Osteoblast (primary cell): ENCODE measurements around the gene CHMP4B. TPM values are rescaled to one million over a fixed set of nuclear protein-coding genes. Genes with fewer than 3 reads are reported as not detected.

Experiments
- DNase-seq: peaks from one replicate; pipeline ENCODE4 v3.0.0; 2011; ENCODE audit warnings: low spot score, mixed read lengths; ENCODE audit not compliant: insufficient read length; ENCODE audit errors: missing footprints
- H2AFZ ChIP-seq: 2 replicates; pipeline ENCODE4 v1.6.0; 2011; ENCODE audit warnings: mild to moderate bottlenecking, low read length
- H3K27ac ChIP-seq: 2 replicates; pipeline ENCODE4 v1.5.1; 2011; ENCODE audit warnings: mild to moderate bottlenecking, low read depth, low read length, moderate library complexity
- H3K27me3 ChIP-seq: 2 replicates; pipeline ENCODE4 v1.6.0; 2012; ENCODE audit warnings: mild to moderate bottlenecking, control low read depth, inconsistent platforms, low read length, moderate library complexity; ENCODE audit not compliant: insufficient read depth
- H3K36me3 ChIP-seq: 2 replicates; pipeline ENCODE4 v1.5.1; 2011; ENCODE audit warnings: mild to moderate bottlenecking, low read length, control low read depth, moderate library complexity; ENCODE audit not compliant: insufficient read depth
- H3K4me1 ChIP-seq: 2 replicates; pipeline ENCODE4 v1.5.1; 2011; ENCODE audit warnings: mild to moderate bottlenecking, low read length, control low read depth, moderate library complexity; ENCODE audit not compliant: insufficient read depth
- H3K4me2 ChIP-seq: 2 replicates; pipeline ENCODE4 v1.6.0; 2011; ENCODE audit warnings: mild to moderate bottlenecking, low read length; ENCODE audit not compliant: insufficient read depth
- H3K4me3 ChIP-seq: fragments of 200-600 bp; sonication (generic); 3 replicates; pipeline ENCODE4 v1.5.1; 2012; ENCODE audit warnings: mild to moderate bottlenecking, low read length, inconsistent platforms; ENCODE audit not compliant: insufficient read depth
- H3K79me2 ChIP-seq: 2 replicates; pipeline ENCODE4 v1.6.0; 2012; ENCODE audit warnings: mild to moderate bottlenecking, low read length, control low read depth, inconsistent platforms; ENCODE audit not compliant: insufficient read depth
- H3K9me3 ChIP-seq: 2 replicates; pipeline ENCODE4 v1.5.1; 2011; ENCODE audit warnings: low read depth, low read length, control low read depth
- H4K20me1 ChIP-seq: 2 replicates; pipeline ENCODE4 v1.6.0; 2012; ENCODE audit warnings: mild to moderate bottlenecking, low read length, control low read depth; ENCODE audit not compliant: insufficient read depth
- CTCF ChIP-seq: IDR thresholded peaks from 2 replicates; pipeline ENCODE4 v1.5.1; 2011; ENCODE audit warnings: mild to moderate bottlenecking, low read depth, low read length, moderate library complexity; ENCODE audit errors: extremely low read depth
- total RNA-seq: library from RNA; depleted of rRNA; stranded (reverse); fragments of >200 nt; gene quantifications from 2 replicates; pipeline ENCODE4 v1.2.3, GENCODE V29; 2012

CHMP4B gene
- total RNA-seq, 1 donor: 40.9 TPM

- no peak for TF ChIP-seq CTCF
- DNase-seq: no peak
- Histone ChIP-seq H3K27me3 (no peaks in the 10 kb centered on the region), H3K4me3 (no peak overlapping the region), H3K79me2 (peaks cover 100% of the 10 kb centered on the region), H3K27ac (no peak overlapping the region), H2AFZ (no peak overlapping the region), H3K4me1 (peaks cover 19% of the 10 kb centered on the region), H3K9me3 (no peaks in the 10 kb centered on the region), H3K36me3 (peaks cover 3% of the 10 kb centered on the region), H3K4me2 (no peak overlapping the region), H4K20me1 (peaks cover 90% of the 10 kb centered on the region)
Observed at GRCh38 chr20:33843854-33844253, 32.7 kb downstream of the CHMP4B start.

GRCh38 chr20:33846291-33846935 is 35.3 kb downstream of the CHMP4B start:
- no peak overlapping the region for H3K4me3 ChIP-seq
- TF ChIP-seq CTCF: no peak
- H3K36me3 ChIP-seq: peaks cover 17% of the 10 kb centered on the region
- H3K9me3 ChIP-seq: no peaks in the 10 kb centered on the region
- H2AFZ ChIP-seq: no peak overlapping the region
- no peak overlapping the region for H3K27ac ChIP-seq
- H3K79me2 ChIP-seq: peaks cover 97% of the 10 kb centered on the region
- H3K4me1 ChIP-seq: peaks cover 19% of the 10 kb centered on the region
- no peaks in the 10 kb centered on the region for H3K27me3 ChIP-seq
- DNase-seq: no peak
- peaks cover 84% of the 10 kb centered on the region for H4K20me1 ChIP-seq
- no peak overlapping the region for H3K4me2 ChIP-seq

DNA sequence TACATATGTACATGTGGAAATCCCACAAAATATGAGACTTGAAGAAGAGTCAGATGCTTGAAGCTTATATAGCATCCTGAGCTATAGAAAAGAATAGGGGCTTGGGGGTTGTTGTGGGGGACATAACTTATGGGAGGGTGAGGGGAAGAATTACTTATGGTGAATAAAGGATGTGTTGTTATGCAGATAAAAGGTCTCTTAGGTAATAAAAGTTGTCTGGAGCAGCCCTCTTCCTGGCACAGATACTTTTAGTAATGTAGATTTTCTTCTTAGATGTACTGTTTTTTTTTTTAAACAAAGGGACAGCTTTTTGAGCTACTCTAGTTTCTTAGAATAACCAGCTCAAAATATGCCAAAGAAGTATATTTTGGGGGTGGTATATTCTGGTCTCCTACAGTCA is 35.9 kb downstream of the CHMP4B start:
- no peak for TF ChIP-seq CTCF
- H3K9me3 ChIP-seq: no peaks in the 10 kb centered on the region
- no peak overlapping the region for H3K27ac ChIP-seq
- peaks cover 19% of the 10 kb centered on the region for H3K4me1 ChIP-seq
- peaks cover 84% of the 10 kb centered on the region for H4K20me1 ChIP-seq
- no peak overlapping the region for H3K4me2 ChIP-seq
- H3K27me3 ChIP-seq: no peaks in the 10 kb centered on the region
- no peak for DNase-seq
- peaks cover 23% of the 10 kb centered on the region for H3K36me3 ChIP-seq
- H3K79me2 ChIP-seq: peaks cover 97% of the 10 kb centered on the region
- H3K4me3 ChIP-seq: no peak overlapping the region
- H2AFZ ChIP-seq: no peak overlapping the region

DNA sequence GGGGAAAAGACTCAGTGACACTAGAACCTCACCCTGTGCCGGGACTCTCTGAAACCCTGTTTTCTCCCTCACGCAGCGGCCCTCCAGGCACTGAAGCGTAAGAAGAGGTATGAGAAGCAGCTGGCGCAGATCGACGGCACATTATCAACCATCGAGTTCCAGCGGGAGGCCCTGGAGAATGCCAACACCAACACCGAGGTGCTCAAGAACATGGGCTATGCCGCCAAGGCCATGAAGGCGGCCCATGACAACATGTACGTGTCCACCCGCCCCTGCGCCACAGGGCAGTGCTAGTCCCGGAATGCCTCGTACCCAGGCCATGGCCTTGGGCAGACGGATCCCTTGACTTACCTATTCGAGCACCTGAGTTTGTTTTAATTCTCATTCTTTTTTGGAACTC is 37.2 kb downstream of the CHMP4B start:
- no peak for DNase-seq
- H4K20me1 ChIP-seq: peaks cover 84% of the 10 kb centered on the region

More for the DNA sequence above, 37.2 kb downstream of the CHMP4B start:
- H3K79me2 ChIP-seq: peaks cover 96% of the 10 kb centered on the region
- no peak overlapping the region for H3K27ac ChIP-seq
- H3K4me2 ChIP-seq: no peak overlapping the region
- H2AFZ ChIP-seq: no peak overlapping the region
- H3K27me3 ChIP-seq: no peaks in the 10 kb centered on the region
- H3K9me3 ChIP-seq: no peaks in the 10 kb centered on the region
- no peak for TF ChIP-seq CTCF
- no peak overlapping the region for H3K4me3 ChIP-seq
- peaks cover 29% of the 10 kb centered on the region for H3K36me3 ChIP-seq
- H3K4me1 ChIP-seq: peaks cover 10% of the 10 kb centered on the region
